Activated naive CD4-positive, alpha-beta T cell treated with anti-CD3 and anti-CD28 coated beads, Interleukin-2, amount 50 U/mL, for 72 hours (primary cell): ENCODE measurements around the gene KIF5A. TPM values are rescaled to one million over a fixed set of nuclear protein-coding genes. Genes with fewer than 3 reads are reported as not detected.
"Not testable (repeated sequence)": the region's sequence is repeated elsewhere in the genome, so short reads cannot be mapped to it uniquely, and the experiment has no call there.

Experiments
- ATAC-seq, 2 donors: fragments of 150-1000 bp; cut with Tn5 transposase; 2 replicates each; pipeline ENCODE4 v1.10.0; 2021; ENCODE audit warnings: mild to moderate bottlenecking in 2 of 2, moderate library complexity in 2 of 2
- DNase-seq, 2 donors: peaks; one replicate each; pipeline ENCODE4 v3.0.0; 2021 to 2022; ENCODE audit warnings: low spot score in 2 of 2
- H3K27ac Mint-ChIP-seq, 2 donors: one replicate each; pipeline ENCODE4 v1.8.0; 2022; ENCODE audit warnings: mild to moderate bottlenecking in 2 of 2, mixed read lengths in 2 of 2
- H3K36me3 Mint-ChIP-seq, 2 donors: one replicate each; pipeline ENCODE4 v1.8.0; 2022; ENCODE audit warnings: mixed read lengths in 2 of 2
- H3K9me3 Mint-ChIP-seq, 2 donors: one replicate each; pipeline ENCODE4 v1.8.0; 2022; ENCODE audit warnings: mixed read lengths in 2 of 2
- total RNA-seq, 2 donors: library from RNA; stranded (reverse); gene quantifications; one replicate each; pipeline ENCODE4 v1.2.3, GENCODE V29; 2022

The KIF5A gene
- total RNA-seq, result 1 to 10 TPM in 1 of 2 donors, under 1 TPM in 1; 0.75 to 3.4 TPM

DNA sequence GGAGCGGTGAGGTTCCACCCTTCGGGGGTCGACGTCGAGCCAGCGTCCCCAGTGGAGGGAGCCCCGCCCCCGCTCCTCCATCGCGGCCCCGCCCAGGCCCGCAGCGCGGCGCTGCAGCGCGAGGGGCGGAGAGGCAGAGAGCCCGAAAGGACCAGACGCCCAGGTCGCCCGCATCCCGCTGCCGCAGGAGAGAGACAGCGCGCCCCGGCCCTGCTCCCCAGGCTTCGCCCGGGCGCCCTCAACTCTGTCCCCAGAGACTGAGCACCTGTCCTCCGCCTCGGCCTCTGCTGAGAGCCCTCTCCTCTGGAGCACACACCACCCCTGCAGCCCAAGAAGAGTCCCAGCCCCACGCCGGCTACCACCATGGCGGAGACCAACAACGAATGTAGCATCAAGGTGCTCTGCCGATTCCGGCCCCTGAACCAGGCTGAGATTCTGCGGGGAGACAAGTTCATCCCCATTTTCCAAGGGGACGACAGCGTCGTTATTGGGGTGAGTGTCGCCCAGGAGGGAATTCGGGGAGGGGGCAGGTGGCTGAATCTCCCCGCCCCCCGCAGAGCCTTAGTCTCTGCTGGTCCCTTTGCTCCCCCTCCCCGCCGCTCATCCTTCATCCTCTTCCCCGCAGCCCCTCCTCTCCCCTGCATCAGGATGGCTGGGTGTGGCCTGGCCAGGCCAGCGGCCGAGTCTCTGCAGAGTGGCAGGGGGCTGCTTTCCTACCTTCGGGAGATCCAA is at the start of gene KIF5A:
TSS of gene KIF5A (plus strand) at position 136 of the 732 bp plus-strand sequence. CDS start at position 364, 228 bp downstream.
- no peaks in the 10 kb centered on the region for H3K9me3 Mint-ChIP-seq
- H3K27ac Mint-ChIP-seq, result no peak within 1 kb of the TSS
- peak in 1 of 2 donors; percentile 78 for DNase-seq
- peak; percentile 39 to 67 for ATAC-seq
- peaks cover 11 to 17% of the 10 kb centered on the region in 2 donors for H3K36me3 Mint-ChIP-seq

DNA sequence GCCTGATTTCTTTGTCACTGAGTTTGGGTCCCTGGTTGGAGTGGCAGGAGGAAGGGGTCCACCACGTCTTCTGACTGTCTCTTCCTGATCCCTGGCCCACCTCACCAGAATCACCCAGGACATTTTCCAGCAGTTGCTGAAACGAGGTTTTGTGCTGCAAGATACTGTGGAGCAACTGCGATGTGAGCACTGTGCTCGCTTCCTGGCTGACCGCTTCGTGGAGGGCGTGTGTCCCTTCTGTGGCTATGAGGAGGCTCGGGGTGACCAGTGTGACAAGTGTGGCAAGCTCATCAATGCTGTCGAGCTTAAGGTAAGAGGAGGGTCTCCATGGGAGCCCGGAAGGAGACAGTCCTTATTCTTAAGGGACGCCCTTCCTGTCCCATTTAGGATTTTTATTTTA is 49.6 kb upstream of the KIF5A start:
- Mint-ChIP-seq H3K27ac (no peak overlapping the region), H3K9me3 (peaks cover 0 to 4% of the 10 kb centered on the region in 2 donors), H3K36me3 (peaks cover 40 to 54% of the 10 kb centered on the region in 2 donors)
- ATAC-seq, result no peak
- no peak for DNase-seq

DNA sequence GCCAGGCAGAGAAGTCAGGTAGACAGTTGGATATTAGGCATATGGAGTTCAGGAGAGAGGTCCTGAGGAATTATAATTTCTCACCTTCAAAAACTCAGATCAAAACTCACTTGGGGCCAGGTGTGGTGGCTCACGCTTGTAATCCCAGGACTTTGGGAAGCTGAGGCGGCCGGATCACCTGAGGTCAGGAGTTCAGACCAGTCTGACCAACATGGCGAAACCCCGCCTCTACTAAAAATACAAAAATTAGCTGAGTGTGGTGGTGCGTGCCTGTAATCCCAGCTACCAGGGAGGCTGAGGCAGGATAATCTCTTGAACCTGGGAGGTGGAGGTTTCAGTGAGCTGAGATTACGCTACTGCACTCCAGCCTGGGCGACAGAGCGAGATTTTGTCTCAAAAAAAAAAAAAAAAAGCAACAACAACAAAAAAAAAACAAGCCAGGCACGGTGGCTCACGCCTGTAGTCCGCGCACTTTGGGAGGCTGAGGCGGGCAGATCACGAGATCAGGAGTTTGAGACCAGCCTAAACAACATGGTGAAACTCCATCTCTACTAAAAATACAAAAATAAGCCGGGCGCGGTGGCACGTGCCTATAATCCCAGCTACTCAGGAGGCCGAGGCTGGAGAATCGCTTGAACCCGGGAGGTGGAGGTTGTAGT is 47.4 kb upstream of the KIF5A start:
- ATAC-seq, H3K27ac Mint-ChIP-seq, H3K9me3 Mint-ChIP-seq, DNase-seq: not testable (repeated sequence)
- peaks cover 33 to 47% of the 10 kb centered on the region in 2 donors for H3K36me3 Mint-ChIP-seq

DNA sequence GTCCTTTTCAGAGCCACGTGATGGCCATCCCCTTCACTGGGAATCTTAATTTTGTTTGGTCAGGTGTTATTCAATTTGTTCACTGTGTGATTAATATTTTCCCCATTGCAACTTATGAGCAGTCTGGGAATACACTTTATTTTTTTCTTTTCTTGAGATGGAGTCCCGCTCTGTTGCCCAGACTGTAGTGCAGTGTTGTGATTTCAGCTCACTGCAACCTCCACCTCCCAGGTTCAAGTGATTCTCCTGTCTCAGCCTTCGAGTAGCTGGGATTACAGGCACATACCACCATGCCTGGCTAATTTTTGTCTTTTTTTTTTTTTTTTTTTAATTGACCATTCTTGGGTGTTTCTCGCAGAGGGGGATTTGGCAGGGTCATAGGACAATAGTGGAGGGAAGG is 43.3 kb upstream of the KIF5A start:
- not testable (repeated sequence) for H3K27ac Mint-ChIP-seq, H3K9me3 Mint-ChIP-seq, ATAC-seq, DNase-seq
- peaks cover 7 to 16% of the 10 kb centered on the region in 2 donors for H3K36me3 Mint-ChIP-seq

DNA sequence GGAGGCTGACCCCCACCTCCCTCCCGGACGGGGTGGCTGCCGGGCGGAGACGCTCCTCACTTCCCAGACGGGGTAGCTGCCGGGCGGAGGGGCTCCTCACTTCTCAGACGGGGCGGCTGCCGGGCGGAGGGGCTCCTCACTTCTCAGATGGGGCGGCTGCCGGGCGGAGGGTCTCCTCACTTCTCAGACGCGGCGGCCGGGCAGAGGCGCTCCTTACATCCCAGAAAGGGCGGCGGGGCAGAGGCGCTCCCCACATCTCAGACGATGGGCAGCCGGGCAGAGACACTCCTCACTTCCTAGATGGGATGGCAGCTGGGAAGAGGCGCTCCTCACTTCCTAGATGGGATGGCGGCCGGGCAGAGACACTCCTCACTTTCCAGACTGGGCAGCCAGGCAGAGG is 42.0 kb upstream of the KIF5A start:
- not testable (repeated sequence) for H3K36me3 Mint-ChIP-seq, H3K9me3 Mint-ChIP-seq, ATAC-seq, DNase-seq, H3K27ac Mint-ChIP-seq

DNA sequence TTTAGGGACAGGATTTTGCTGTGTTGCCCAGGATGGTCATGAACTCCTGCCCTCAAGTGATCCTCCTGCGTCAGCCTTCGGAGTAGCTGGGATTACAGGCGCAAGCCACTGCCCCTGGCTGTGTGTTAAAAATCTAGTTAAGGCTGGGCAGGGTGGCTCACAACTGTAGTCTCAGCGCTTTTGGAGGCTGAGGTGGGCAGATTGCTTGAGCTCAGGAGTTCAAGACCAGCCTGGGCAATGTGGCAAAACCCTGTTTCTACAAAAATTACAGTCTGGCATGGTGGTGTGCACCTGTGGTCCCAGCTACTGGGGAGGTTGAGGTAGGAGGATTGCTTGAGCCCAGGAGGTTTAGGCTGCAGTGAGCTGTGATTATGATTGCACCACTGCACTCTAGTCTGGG is 38.7 kb upstream of the KIF5A start:
- Mint-ChIP-seq H3K27ac (no peak overlapping the region), H3K36me3 (peaks cover 4 to 21% of the 10 kb centered on the region in 2 donors), H3K9me3 (no peaks in the 10 kb centered on the region)
- no peak for DNase-seq
- ATAC-seq, result no peak

DNA sequence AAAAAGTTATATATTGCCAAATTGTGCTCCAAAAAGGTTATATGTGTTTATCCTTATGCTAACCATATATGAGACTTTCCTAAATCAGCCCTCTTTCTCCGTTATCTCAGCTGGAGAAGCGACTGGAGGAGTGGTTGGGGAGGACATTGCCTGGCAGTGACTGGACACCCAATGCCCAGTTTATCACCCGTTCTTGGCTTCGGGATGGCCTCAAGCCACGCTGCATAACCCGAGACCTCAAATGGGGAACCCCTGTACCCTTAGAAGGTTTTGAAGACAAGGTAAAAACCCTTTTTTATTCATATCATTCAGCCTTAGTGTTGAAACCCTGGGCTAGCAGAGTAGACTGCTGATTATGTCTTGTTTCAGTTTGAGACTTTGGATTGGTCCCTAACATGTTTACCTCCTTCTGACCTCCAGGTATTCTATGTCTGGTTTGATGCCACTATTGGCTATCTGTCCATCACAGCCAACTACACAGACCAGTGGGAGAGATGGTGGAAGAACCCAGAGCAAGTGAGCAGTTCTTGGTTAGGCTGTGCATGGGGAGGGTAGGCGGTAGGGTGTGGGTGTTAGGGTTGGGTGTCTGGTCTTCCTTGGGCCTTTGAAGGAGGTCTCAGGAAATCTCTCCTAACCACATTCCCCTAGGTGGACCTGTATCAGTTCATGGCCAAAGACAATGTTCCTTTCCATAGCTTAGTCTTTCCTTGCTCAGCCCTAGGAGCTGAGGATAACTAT is 38.1 kb upstream of the KIF5A start:
- ATAC-seq, result peak in 1 of 2 donors; percentile 44
- Mint-ChIP-seq H3K9me3 (no peaks in the 10 kb centered on the region), H3K36me3 (peaks cover 7 to 21% of the 10 kb centered on the region in 2 donors), H3K27ac (peak overlapping the region; percentile 52 to 61)
- no peak for DNase-seq

DNA sequence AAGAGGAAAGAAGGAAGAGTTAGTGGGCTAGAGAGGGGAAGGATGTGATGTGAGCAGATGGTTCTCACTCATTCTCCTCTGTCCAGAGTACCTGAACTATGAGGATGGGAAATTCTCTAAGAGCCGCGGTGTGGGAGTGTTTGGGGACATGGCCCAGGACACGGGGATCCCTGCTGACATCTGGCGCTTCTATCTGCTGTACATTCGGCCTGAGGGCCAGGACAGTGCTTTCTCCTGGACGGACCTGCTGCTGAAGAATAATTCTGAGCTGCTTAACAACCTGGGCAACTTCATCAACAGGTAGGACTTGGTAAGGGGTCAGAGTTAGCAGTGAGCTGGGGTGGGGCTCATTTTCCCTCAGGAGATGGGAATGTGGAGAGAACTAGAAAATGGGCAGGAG is 37.2 kb upstream of the KIF5A start:
- no peak for ATAC-seq
- no peak for DNase-seq
- peaks cover 16 to 21% of the 10 kb centered on the region in 2 donors for H3K36me3 Mint-ChIP-seq
- H3K27ac Mint-ChIP-seq, result peak overlapping the region; percentile 52 to 61
- H3K9me3 Mint-ChIP-seq, result no peaks in the 10 kb centered on the region

DNA sequence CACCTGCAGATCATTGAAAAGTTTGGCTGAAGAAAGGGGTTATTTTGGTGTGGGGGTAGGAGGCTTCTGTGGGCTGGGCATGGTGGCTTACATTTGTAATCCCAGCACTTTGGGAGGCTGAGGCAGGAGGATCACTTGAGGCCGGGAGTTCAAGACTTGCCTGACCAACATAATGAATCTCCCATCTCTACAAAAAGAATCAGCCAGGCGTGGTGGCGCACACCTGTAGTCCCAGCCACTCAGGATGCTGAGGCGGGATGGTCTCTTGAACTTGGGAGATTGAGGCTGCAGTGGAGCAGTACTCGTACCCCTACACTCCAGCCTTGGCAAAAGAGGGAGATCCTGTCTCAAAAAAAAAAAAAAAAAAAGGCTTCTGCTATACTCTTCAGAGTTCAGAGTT is 36.6 kb upstream of the KIF5A start:
- DNase-seq (no peak), ATAC-seq (no peak)
- H3K27ac Mint-ChIP-seq, result peak overlapping the region; percentile 18 to 52
- H3K36me3 Mint-ChIP-seq, result peaks cover 22 to 23% of the 10 kb centered on the region in 2 donors
- H3K9me3 Mint-ChIP-seq, result no peaks in the 10 kb centered on the region

DNA sequence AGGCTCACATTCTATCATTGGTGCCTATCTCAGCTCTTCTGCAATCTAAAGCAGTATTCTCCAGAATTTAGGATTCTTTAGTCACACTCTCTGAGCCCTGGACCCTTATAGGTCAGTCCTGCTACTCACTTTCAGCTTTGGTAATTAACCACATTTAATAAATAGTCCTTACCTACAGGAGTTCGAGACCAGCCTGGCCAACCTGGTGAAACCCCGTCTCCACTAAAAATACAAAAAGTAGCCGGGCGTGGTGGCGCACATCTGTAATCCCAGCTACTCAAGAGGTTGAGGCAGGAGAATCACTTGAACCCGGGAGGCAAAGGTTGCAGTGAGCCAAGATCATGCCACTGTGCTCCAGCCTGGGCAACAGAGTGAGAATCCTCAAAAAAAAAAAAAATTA is 36.2 kb upstream of the KIF5A start:
- Mint-ChIP-seq H3K36me3 (peaks cover 26 to 28% of the 10 kb centered on the region in 2 donors), H3K27ac (peak overlapping the region in 1 of 2 donors; percentile 52)
- DNase-seq, H3K9me3 Mint-ChIP-seq, ATAC-seq: not testable (repeated sequence)

DNA sequence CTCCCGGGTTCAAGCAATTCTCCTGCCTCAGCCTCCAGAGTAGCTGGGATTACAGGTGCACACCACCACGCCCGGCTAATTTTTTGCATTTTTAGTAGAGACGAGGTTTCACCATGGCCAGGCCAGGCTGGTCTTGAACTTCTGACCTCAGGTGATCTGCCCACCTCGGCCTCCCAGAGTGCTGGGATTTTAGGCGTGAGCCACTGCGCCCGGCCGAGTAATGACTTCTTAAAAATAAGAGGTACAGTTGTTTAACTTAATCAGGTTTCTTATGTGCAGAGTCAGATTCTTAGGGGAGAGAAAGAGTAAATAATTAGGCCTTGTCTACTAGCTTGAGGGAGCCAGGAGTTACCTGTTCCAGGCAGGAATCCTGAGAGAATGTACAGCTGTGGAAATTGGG is 35.6 kb upstream of the KIF5A start:
- peak overlapping the region in 1 of 2 donors; percentile 81 for H3K27ac Mint-ChIP-seq
- DNase-seq, H3K9me3 Mint-ChIP-seq, ATAC-seq: not testable (repeated sequence)
- peaks cover 32 to 33% of the 10 kb centered on the region in 2 donors for H3K36me3 Mint-ChIP-seq

DNA sequence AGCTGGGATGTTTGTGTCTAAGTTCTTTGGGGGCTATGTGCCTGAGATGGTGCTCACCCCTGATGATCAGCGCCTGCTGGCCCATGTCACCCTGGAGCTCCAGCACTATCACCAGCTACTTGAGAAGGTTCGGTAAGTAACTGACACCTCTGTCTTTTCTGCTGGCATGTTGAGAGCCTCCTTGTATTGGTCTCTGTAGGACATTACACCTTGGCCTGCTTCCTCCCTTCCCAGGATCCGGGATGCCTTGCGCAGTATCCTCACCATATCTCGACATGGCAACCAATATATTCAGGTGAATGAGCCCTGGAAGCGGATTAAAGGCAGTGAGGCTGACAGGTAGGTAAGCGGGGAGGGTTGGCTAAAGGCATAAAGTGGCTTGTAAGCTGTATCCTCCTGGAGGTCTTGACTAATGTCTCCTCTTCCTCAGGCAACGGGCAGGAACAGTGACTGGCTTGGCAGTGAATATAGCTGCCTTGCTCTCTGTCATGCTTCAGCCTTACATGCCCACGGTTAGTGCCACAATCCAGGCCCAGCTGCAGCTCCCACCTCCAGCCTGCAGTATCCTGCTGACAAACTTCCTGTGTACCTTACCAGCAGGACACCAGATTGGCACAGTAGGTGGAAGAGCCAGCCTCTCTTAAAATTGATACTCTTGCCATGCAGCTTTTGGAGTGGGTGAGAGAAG is 35.0 kb upstream of the KIF5A start:
- Mint-ChIP-seq H3K27ac (peak overlapping the region in 1 of 2 donors; percentile 3), H3K36me3 (peaks cover 38 to 39% of the 10 kb centered on the region in 2 donors)
- no peak for ATAC-seq

DNA sequence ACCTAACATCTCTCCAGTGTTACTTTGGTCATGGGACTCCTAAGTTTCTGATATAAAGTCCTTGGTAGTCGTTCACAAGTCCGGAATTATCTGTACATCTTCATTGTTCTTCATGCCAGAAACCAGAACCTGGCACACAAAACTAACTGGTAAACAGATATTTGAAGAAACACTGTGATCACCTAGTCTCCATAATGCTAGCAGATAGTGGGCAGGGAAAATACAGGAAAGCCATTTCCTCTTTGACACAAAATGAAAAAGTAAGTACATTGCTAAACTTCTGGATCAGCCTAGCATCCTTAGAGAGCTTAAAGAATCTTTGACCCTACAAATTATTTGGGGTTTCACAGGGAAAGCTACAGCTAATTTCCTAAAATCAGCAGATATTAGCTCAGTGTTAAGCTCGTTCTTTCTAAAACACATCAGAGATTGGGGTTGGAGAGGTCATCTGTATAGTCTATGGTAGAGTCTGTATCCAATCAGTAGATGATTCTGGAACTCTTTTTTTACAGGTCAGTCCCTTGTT is 34.4 kb upstream of the KIF5A start:
- H3K27ac Mint-ChIP-seq, result peak overlapping the region in 1 of 2 donors; percentile 3
- no peaks in the 10 kb centered on the region for H3K9me3 Mint-ChIP-seq

More for the DNA sequence above, 35.0 kb upstream of the KIF5A start:
- H3K9me3 Mint-ChIP-seq, result no peaks in the 10 kb centered on the region
- DNase-seq, result no peak

DNA sequence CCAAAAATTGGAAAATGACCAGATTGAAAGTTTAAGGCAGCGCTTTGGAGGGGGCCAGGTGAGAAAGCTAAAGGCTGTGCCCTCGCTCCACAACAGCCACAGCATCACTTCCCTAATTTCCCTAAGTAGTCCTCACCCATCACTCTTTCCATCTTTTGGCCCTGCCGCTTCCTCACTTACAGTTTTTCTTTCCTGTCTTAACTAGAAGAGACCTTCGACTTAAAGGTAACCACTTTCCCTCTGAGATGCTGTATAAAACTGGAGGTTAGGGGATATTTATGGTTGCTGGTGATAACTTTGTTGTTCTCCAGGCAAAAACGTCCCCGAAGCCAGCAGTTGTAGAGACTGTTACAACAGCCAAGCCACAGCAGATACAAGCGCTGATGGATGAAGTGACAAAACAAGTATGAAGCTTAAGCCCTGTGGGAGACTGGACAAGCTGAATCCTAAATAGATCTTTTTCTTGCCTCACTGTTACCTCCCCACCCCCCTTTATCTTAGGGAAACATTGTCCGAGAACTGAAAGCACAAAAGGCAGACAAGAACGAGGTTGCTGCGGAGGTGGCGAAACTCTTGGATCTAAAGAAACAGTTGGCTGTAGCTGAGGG is 33.8 kb upstream of the KIF5A start:
- no peak for ATAC-seq
- Mint-ChIP-seq H3K36me3 (peaks cover 43 to 45% of the 10 kb centered on the region in 2 donors), H3K27ac (peak overlapping the region; percentile 3 to 93)

More for the DNA sequence above, 34.4 kb upstream of the KIF5A start:
- DNase-seq, result no peak
- H3K36me3 Mint-ChIP-seq, result peaks cover 43 to 45% of the 10 kb centered on the region in 2 donors
- no peak for ATAC-seq

DNA sequence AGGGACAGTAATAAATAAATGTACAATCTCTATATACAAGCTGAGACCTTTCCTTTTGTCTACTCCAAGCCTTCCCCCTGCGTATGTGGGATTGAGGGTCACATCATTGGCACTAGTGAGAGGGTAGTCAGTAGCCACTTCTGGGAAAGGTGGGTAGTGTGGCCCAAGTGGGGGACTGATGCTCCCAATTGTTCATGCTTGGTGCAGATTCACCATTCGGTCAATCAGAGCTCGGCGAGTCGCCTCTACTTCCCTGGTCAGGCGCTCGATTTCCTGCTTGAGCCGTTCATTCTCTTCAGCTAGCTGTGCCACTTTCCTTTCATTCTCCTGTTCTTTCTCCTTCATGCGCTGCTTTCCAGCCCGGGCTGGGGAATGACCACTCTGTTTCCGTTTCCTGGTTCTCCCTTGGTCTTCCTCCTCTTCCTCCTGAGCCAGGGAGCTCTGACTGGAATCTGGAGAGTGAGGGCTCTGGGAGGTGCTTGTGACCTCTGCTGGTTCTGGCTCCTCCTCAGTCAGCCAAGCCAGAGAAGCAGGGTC is 33.2 kb upstream of the KIF5A start:
- ATAC-seq (no peak), DNase-seq (no peak)
- no peaks in the 10 kb centered on the region for H3K9me3 Mint-ChIP-seq
- H3K27ac Mint-ChIP-seq, result peak overlapping the region; percentile 93 to 100
- peaks cover 43 to 45% of the 10 kb centered on the region in 2 donors for H3K36me3 Mint-ChIP-seq

More for the DNA sequence above, 33.8 kb upstream of the KIF5A start:
- H3K9me3 Mint-ChIP-seq, result no peaks in the 10 kb centered on the region
- DNase-seq, result no peak
